Omental fat pad (tissue), 4 donors: ENCODE measurements around the gene PDCD6IP. TPM values are rescaled to one million over a fixed set of nuclear protein-coding genes. Genes with fewer than 3 reads are reported as not detected.
A peak's percentile ranks its signal among the peaks of the same experiment; 100 is the strongest.
"Not testable (repeated sequence)": the region's sequence is repeated elsewhere in the genome, so short reads cannot be mapped to it uniquely, and the experiment has no call there.

Experiments
- ATAC-seq: fragments of 150-250 bp; one replicate; pipeline ENCODE4 v1.9.1; 2016; ENCODE audit warnings: mild to moderate bottlenecking, moderate library complexity; ENCODE audit not compliant: low FRiP score
- DNase-seq: peaks from one replicate; pipeline ENCODE4 v3.0.0-alpha.2; 2019; ENCODE audit warnings: low spot score
- total RNA-seq, 4 donors: library from RNA; depleted of rRNA; stranded (reverse); fragments of >200 nt; gene quantifications; one replicate each; pipeline ENCODE4 v1.1.0, GENCODE V29; 2016
- TF ChIP-seq, protein P1 (sequence below), 3 donors: fragments of 450-650 bp; IDR thresholded peaks; one replicate each; pipeline ENCODE4 v1.5.1; 2016 to 2017; ENCODE audit warnings: antibody characterized with exemption in 3 of 3, mild to moderate bottlenecking in 3 of 3, moderate library complexity in 2 of 3

PDCD6IP gene, protein sequence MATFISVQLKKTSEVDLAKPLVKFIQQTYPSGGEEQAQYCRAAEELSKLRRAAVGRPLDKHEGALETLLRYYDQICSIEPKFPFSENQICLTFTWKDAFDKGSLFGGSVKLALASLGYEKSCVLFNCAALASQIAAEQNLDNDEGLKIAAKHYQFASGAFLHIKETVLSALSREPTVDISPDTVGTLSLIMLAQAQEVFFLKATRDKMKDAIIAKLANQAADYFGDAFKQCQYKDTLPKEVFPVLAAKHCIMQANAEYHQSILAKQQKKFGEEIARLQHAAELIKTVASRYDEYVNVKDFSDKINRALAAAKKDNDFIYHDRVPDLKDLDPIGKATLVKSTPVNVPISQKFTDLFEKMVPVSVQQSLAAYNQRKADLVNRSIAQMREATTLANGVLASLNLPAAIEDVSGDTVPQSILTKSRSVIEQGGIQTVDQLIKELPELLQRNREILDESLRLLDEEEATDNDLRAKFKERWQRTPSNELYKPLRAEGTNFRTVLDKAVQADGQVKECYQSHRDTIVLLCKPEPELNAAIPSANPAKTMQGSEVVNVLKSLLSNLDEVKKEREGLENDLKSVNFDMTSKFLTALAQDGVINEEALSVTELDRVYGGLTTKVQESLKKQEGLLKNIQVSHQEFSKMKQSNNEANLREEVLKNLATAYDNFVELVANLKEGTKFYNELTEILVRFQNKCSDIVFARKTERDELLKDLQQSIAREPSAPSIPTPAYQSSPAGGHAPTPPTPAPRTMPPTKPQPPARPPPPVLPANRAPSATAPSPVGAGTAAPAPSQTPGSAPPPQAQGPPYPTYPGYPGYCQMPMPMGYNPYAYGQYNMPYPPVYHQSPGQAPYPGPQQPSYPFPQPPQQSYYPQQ
- 100 to 1,000 TPM; 115 to 167 (median 163) TPM for total RNA-seq

DNA sequence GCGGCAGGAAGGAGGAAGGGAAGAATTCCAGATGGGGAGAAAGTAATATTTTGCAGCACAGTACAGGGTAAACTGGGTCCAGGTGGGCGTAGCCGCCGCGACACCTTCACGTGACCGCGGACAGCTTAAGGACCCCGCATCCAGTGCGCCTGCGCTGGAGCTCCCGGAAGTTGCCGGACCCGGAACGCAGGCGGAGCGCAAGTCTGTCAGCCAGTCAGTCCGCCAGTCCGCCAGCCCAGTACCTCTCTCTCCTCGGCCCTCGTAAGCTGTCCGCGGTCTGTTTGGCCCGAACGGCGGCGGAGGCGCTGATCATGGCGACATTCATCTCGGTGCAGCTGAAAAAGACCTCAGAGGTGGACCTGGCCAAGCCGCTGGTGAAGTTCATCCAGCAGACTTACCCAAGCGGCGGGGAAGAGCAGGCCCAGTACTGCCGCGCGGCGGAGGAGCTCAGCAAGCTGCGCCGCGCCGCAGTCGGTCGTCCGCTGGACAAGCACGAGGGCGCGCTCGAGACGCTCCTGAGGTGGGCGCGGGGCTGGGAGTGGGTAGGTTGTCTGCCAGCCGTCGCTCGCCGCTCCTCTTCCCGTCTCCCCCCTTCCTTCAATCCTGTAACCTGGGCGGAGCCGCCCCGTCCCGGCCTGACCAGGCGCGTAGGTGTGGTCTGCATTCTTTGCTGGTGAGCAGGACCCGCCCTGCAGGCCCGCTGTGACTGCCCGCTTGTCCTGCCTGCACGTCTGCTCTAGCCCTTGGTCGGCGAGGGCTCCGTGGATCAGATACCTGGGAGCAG, at the start of gene PDCD6IP:
TSS of gene PDCD6IP (plus strand) at position 213 of the 784 bp plus-strand sequence. CDS start at position 312, 99 bp downstream.
- DNase-seq (peak; percentile 67), ATAC-seq (peak; percentile 98)
- TF ChIP-seq, protein P1, sequence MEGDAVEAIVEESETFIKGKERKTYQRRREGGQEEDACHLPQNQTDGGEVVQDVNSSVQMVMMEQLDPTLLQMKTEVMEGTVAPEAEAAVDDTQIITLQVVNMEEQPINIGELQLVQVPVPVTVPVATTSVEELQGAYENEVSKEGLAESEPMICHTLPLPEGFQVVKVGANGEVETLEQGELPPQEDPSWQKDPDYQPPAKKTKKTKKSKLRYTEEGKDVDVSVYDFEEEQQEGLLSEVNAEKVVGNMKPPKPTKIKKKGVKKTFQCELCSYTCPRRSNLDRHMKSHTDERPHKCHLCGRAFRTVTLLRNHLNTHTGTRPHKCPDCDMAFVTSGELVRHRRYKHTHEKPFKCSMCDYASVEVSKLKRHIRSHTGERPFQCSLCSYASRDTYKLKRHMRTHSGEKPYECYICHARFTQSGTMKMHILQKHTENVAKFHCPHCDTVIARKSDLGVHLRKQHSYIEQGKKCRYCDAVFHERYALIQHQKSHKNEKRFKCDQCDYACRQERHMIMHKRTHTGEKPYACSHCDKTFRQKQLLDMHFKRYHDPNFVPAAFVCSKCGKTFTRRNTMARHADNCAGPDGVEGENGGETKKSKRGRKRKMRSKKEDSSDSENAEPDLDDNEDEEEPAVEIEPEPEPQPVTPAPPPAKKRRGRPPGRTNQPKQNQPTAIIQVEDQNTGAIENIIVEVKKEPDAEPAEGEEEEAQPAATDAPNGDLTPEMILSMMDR (IDR thresholded peaks at IDR 0.05): no peak

DNA sequence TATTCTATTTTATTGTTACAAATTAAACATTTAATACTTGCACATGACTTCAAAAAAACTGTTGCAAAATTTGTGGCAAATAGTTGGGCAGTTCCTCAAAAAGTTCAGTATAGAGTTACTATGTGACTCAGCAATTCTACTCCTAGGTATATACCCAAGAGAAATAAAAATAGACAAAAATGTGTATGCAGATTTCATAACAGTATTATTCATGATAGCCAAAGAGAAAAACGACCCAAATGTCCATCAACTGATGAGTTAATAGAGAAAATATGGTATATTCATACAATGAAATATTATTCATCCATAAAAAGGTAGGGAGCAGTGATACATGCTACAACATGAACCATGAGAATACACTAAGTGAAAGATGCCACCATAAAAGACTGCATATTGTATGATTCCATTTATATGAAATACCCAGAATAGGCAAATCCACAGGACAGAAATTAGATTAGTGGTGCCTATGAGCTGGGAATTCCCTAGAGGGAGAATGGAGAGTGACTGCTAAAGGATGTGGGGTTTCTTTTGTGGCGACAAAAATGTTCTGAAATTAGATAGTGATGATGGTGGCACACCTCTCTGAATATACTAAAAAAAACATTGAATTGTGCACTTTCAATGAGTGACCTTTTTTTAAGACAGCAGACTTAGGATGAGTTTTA, 48.8 kb upstream of the PDCD6IP start:
- DNase-seq: no peak
- ATAC-seq: no peak
- TF ChIP-seq, protein P1 (IDR thresholded peaks at IDR 0.05): no peak

DNA sequence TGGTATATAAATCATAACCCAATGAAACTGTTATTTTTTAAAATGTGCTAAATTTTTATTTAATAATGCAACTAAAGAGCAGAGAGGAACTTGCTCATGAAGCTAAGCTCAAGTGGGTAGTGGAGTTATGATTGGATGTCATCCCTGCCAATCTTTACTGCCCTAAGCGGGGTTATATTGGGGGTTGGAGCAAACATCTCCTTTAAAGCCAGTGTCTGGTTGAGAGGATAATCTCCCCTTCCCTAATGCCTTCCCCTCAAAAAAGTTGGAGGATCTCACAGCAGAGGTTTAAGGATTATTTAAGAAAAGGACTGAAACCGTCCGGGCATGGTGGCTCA, 48.2 kb upstream of the PDCD6IP start:
- TF ChIP-seq, protein P1 (IDR thresholded peaks at IDR 0.05): no peak
- no peak for ATAC-seq
- DNase-seq: no peak

DNA sequence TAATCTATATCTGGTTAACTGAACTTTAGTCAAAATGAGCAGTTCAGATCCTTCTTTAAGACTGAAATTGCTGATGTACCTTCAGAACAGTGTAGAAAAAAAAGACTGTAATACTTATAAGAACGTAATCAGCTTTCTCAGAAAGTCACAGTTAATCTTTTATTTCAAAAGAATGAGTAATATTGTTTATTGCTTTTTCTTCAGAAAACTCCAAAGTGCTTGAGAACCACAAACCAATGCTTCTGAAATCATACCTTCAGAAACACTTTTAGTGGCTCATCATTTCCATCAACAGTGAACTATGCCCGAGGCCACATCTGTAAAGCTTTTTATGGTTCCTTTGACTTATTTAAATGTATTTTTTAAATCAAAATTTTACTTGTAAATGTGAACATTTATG, 47.1 kb upstream of the PDCD6IP start:
- ATAC-seq (no peak), DNase-seq (no peak)
- TF ChIP-seq, protein P1 (IDR thresholded peaks at IDR 0.05): no peak

DNA sequence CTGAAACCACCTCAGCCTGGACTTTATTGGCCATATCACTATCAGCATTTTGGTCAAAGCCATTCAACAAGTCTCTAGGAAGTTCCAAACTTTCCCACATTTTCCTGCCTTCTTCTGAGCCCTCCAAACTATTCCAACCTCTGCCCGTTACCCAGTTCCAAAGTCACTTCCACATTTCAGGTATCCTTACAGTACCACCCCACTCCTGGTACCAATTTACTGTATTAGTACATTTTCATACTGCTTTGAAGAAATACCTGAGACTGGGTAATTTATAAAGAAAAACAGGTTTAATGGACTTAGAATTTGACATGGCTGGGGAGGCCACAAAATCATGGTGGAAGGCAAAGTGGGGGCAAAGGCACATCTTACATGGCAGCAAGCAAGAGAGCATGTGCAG, 44.0 kb upstream of the PDCD6IP start:
- ATAC-seq, DNase-seq: not testable (repeated sequence)

DNA sequence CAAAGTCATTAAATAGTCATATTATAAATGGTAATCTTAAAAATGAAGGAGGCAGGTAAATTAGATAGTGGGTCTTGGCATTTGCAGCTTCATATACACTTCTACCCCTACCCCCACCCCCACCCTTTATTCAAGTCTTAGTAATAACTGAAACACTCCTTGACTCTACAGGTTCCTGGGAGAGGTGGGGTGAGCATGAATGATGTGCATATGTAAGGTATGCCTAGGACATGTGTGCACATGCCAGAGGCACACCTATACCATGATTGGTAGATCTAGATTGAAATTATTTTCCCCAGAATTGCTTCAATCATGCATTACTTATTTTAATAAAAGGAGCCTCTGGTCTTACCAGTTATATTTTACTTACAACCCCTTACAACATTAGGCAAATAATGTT, 40.1 kb upstream of the PDCD6IP start:
- DNase-seq (no peak), ATAC-seq (no peak)
- TF ChIP-seq, protein P1 (IDR thresholded peaks at IDR 0.05): no peak
